ENCODE measurements around the gene ITGB1BP2.
"Not testable (repeated sequence)": the region's sequence is repeated elsewhere in the genome, so short reads cannot be mapped to it uniquely, and the experiment has no call there.

Gene ITGB1BP2

DNA sequence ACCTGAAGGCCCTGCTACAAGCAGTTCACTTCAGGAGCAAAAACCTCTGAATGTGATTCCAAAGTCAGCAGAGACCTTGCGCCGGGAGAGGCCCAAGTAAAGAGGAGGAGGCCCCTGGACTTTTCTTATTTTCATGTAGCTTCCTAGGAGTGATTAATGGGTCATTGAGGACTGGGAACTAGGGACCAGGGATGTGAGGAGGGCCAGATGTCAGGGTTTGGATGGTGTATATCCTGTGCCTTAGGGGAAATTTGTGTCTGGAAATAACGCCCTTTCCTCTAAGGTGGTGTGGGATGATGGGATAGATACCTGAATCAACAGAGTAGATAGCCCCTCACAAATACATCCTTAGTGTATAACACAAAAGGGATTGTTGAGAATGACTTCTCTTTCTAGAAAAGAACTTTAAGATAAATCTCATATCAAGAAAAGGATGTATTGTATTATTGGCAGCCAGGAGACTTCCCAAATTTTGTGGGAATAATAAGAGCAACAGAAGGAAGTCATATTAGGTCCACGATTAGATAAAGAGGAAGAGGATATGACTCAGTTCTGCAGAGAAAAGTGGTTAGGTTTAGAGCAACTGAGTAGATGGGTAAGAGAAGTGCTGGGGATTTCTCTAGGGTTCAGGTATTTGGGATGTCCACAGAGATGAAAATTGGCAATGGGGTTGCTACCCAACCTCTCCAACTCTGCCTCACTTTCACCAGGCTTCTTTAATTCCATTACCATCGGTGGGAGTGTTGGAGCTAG, 1.1 kb downstream of the ITGB1BP2 start:
- Histone ChIP-seq H3K27me3 (replicated peaks in 2 of 5; ENCODE audit: control insufficient read depth in 4 of 5, insufficient read depth in 5 of 5, low read length in 4 of 5) (no peaks in the 10 kb centered on the region), H3K36me3 (ENCODE audit: control insufficient read depth in 4 of 4, insufficient read depth in 4 of 4, low read length in 3 of 4) (peaks cover 3 to 33% (median 12%) of the 10 kb centered on the region in 4 experiments), H3K4me3 (ENCODE audit: control insufficient read depth in 1 of 7, extremely low read depth in 1 of 7, insufficient read depth in 4 of 7, low read depth in 2 of 7, low read length in 6 of 7) (no peak overlapping the region), H3K27ac (ENCODE audit: insufficient read depth in 1 of 2, low read depth in 1 of 2, low read length in 2 of 2, poor library complexity in 1 of 2, severe bottlenecking in 2 of 2) (no peak overlapping the region), H3K4me1 (ENCODE audit: control extremely low read depth in 1 of 4, control insufficient read depth in 4 of 4, insufficient read depth in 4 of 4, low read length in 3 of 4) (peaks cover 0 to 12% (median 7%) of the 10 kb centered on the region in 4 experiments), H3K9me3 (ENCODE audit: control extremely low read depth in 1 of 5, control insufficient read depth in 4 of 5, insufficient read depth in 2 of 5, low read depth in 1 of 5, low read length in 4 of 5) (no peaks in the 10 kb centered on the region)
- POLR2A ChIA-PET, result no interaction called here
- CTCF ChIA-PET, result no interaction called here
- WGBS (ENCODE audit: insufficient coverage), result 61% methylated on average over 3 of the region's 5 CpGs
- DNase-seq, result peak; percentile 8 to 30 (median 13)

DNA sequence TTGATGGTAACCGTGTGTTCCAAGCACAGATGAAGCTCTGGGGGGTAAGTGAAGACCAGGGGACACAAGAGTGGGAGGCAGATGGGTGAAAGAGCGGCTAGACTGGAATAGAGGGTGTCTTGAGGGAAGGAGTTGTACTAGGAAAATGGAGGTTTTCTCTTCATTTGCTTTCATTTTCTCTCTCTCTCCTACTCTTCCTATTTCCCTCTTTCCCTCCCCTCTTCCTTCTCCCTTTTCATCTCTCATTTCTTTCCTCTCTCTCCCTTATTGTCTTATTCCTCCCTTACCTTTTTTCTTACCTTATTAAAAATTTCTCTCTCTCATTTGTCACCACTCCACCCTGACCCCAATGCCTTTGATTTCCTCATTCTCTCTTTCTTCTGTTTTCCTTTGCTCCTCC, 3.0 kb downstream of the ITGB1BP2 start:
- Histone ChIP-seq H3K9me3 (ENCODE audit: control extremely low read depth in 1 of 5, control insufficient read depth in 4 of 5, insufficient read depth in 2 of 5, low read depth in 1 of 5, low read length in 4 of 5) (no peaks in the 10 kb centered on the region), H3K4me3 (ENCODE audit: control insufficient read depth in 1 of 7, extremely low read depth in 1 of 7, insufficient read depth in 4 of 7, low read depth in 2 of 7, low read length in 6 of 7) (no peak overlapping the region), H3K4me1 (ENCODE audit: control extremely low read depth in 1 of 4, control insufficient read depth in 4 of 4, insufficient read depth in 4 of 4, low read length in 3 of 4) (peaks cover 0 to 12% (median 7%) of the 10 kb centered on the region in 4 experiments), H3K36me3 (ENCODE audit: control insufficient read depth in 4 of 4, insufficient read depth in 4 of 4, low read length in 3 of 4) (peaks cover 0 to 18% (median 4%) of the 10 kb centered on the region in 4 experiments), H3K27ac (ENCODE audit: insufficient read depth in 1 of 2, low read depth in 1 of 2, low read length in 2 of 2, poor library complexity in 1 of 2, severe bottlenecking in 2 of 2) (no peak overlapping the region), H3K27me3 (replicated peaks in 2 of 5; ENCODE audit: control insufficient read depth in 4 of 5, insufficient read depth in 5 of 5, low read length in 4 of 5) (no peaks in the 10 kb centered on the region)
- POLR2A ChIA-PET, result no interaction called here
- 80% methylated on average over 1 of the region's 2 CpGs for WGBS (ENCODE audit: insufficient coverage)
- CTCF ChIA-PET, result no interaction called here
- no peak for DNase-seq

- POLR2A ChIA-PET, result no interaction called here
- Histone ChIP-seq H3K4me3 (ENCODE audit: control insufficient read depth in 1 of 7, extremely low read depth in 1 of 7, insufficient read depth in 4 of 7, low read depth in 2 of 7, low read length in 6 of 7) (no peak overlapping the region), H3K9me3 (ENCODE audit: control extremely low read depth in 1 of 5, control insufficient read depth in 4 of 5, insufficient read depth in 2 of 5, low read depth in 1 of 5, low read length in 4 of 5) (no peaks in the 10 kb centered on the region), H3K27me3 (replicated peaks in 2 of 5; ENCODE audit: control insufficient read depth in 4 of 5, insufficient read depth in 5 of 5, low read length in 4 of 5) (no peaks in the 10 kb centered on the region), H3K4me1 (ENCODE audit: control extremely low read depth in 1 of 4, control insufficient read depth in 4 of 4, insufficient read depth in 4 of 4, low read length in 3 of 4) (no peaks in the 10 kb centered on the region), H3K27ac (ENCODE audit: insufficient read depth in 1 of 2, low read depth in 1 of 2, low read length in 2 of 2, poor library complexity in 1 of 2, severe bottlenecking in 2 of 2) (no peak overlapping the region), H3K36me3 (ENCODE audit: control insufficient read depth in 4 of 4, insufficient read depth in 4 of 4, low read length in 3 of 4) (no peaks in the 10 kb centered on the region)
- DNase-seq, result no peak
- CTCF ChIA-PET, result no interaction called here
- 98% methylated on average over 6 of the region's 7 CpGs for WGBS (ENCODE audit: insufficient coverage)
These were observed 14.4 kb downstream of the ITGB1BP2 start for GRCh38 chrX:71315917-71316316.

DNA sequence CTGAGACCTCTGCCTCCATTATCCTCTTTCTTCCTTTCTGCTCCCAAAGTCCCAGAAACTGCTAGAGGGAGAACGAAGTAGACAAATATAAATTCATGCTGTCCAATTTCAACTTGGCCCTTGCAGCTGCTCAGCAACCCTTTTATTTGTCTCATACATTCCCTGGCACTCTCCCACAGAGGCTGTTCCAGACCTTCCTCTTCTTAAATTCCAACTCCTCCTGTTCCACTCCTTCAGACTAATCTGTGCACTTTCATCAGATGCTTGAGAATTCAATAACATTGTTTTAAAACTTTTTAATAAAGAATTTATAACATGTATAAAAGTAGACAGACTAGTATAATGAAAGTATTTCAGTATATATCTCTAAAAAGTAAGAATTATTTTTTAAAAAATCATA, 15.4 kb downstream of the ITGB1BP2 start:
- H3K4me3 ChIP-seq (ENCODE audit: control insufficient read depth in 1 of 7, extremely low read depth in 1 of 7, insufficient read depth in 4 of 7, low read depth in 2 of 7, low read length in 6 of 7); DNase-seq; H3K4me1 ChIP-seq (ENCODE audit: control extremely low read depth in 1 of 4, control insufficient read depth in 4 of 4, insufficient read depth in 4 of 4, low read length in 3 of 4); H3K9me3 ChIP-seq (ENCODE audit: control extremely low read depth in 1 of 5, control insufficient read depth in 4 of 5, insufficient read depth in 2 of 5, low read depth in 1 of 5, low read length in 4 of 5); POLR2A ChIA-PET; H3K27ac ChIP-seq (ENCODE audit: insufficient read depth in 1 of 2, low read depth in 1 of 2, low read length in 2 of 2, poor library complexity in 1 of 2, severe bottlenecking in 2 of 2); CTCF ChIA-PET; H3K27me3 ChIP-seq (replicated peaks in 2 of 5; ENCODE audit: control insufficient read depth in 4 of 5, insufficient read depth in 5 of 5, low read length in 4 of 5); H3K36me3 ChIP-seq (ENCODE audit: control insufficient read depth in 4 of 4, insufficient read depth in 4 of 4, low read length in 3 of 4): not testable (repeated sequence)
- WGBS (ENCODE audit: insufficient coverage), result no CpG with 5 or more reads among the region's 1 CpG

- WGBS (ENCODE audit: insufficient coverage), result 78% methylated on average over 1 of the region's 1 CpG
- H3K9me3 ChIP-seq (ENCODE audit: control extremely low read depth in 1 of 5, control insufficient read depth in 4 of 5, insufficient read depth in 2 of 5, low read depth in 1 of 5, low read length in 4 of 5), result no peaks in the 10 kb centered on the region
- H3K36me3 ChIP-seq (ENCODE audit: control insufficient read depth in 4 of 4, insufficient read depth in 4 of 4, low read length in 3 of 4), result no peaks in the 10 kb centered on the region
- POLR2A ChIA-PET, result no interaction called here
- CTCF ChIA-PET, result no interaction called here
- no peaks in the 10 kb centered on the region for H3K4me1 ChIP-seq (ENCODE audit: control extremely low read depth in 1 of 4, control insufficient read depth in 4 of 4, insufficient read depth in 4 of 4, low read length in 3 of 4)
- no peak overlapping the region for H3K27ac ChIP-seq (ENCODE audit: insufficient read depth in 1 of 2, low read depth in 1 of 2, low read length in 2 of 2, poor library complexity in 1 of 2, severe bottlenecking in 2 of 2)
- no peak overlapping the region for H3K4me3 ChIP-seq (ENCODE audit: control insufficient read depth in 1 of 7, extremely low read depth in 1 of 7, insufficient read depth in 4 of 7, low read depth in 2 of 7, low read length in 6 of 7)
- H3K27me3 ChIP-seq (replicated peaks in 2 of 5; ENCODE audit: control insufficient read depth in 4 of 5, insufficient read depth in 5 of 5, low read length in 4 of 5), result no peaks in the 10 kb centered on the region
- DNase-seq, result peak in 2 of 3 donors; percentile 22 to 39
These were observed 18.6 kb downstream of the ITGB1BP2 start for GRCh38 chrX:71320126-71320525.

DNA sequence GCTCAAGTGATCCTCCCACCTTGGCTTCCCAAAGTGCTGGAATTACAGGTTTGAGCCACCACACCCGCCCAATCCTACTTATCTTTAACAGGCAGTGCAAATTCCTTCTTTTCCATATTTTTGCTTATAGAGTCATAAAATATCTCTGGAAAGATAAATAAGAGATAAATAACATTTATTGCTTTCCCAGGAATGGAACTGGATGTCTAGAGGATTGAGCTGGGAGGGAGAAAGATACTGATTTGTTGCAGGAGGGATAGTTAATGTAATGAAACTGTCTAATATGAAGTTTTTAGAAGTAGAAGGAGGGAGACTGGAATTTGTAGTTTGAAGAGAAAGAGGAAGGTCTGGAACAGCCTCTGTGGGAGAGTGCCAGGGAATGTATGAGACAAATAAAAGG, 20.2 kb downstream of the ITGB1BP2 start:
- H3K4me3 ChIP-seq (ENCODE audit: control insufficient read depth in 1 of 7, extremely low read depth in 1 of 7, insufficient read depth in 4 of 7, low read depth in 2 of 7, low read length in 6 of 7), result no peak overlapping the region
- peaks cover 0 to 4% (median under 1%) of the 10 kb centered on the region in 5 experiments for H3K9me3 ChIP-seq (ENCODE audit: control extremely low read depth in 1 of 5, control insufficient read depth in 4 of 5, insufficient read depth in 2 of 5, low read depth in 1 of 5, low read length in 4 of 5)
- POLR2A ChIA-PET, result no interaction called here
- no peaks in the 10 kb centered on the region for H3K36me3 ChIP-seq (ENCODE audit: control insufficient read depth in 4 of 4, insufficient read depth in 4 of 4, low read length in 3 of 4)
- no peak for DNase-seq
- WGBS (ENCODE audit: insufficient coverage), result no CpG with 5 or more reads among the region's 1 CpG
- no peaks in the 10 kb centered on the region for H3K27me3 ChIP-seq (replicated peaks in 2 of 5; ENCODE audit: control insufficient read depth in 4 of 5, insufficient read depth in 5 of 5, low read length in 4 of 5)
- CTCF ChIA-PET, result no interaction called here
- no peaks in the 10 kb centered on the region for H3K4me1 ChIP-seq (ENCODE audit: control extremely low read depth in 1 of 4, control insufficient read depth in 4 of 4, insufficient read depth in 4 of 4, low read length in 3 of 4)
- H3K27ac ChIP-seq (ENCODE audit: insufficient read depth in 1 of 2, low read depth in 1 of 2, low read length in 2 of 2, poor library complexity in 1 of 2, severe bottlenecking in 2 of 2), result no peak overlapping the region

- H3K9me3 ChIP-seq (ENCODE audit: control extremely low read depth in 1 of 5, control insufficient read depth in 4 of 5, insufficient read depth in 2 of 5, low read depth in 1 of 5, low read length in 4 of 5); H3K4me3 ChIP-seq (ENCODE audit: control insufficient read depth in 1 of 7, extremely low read depth in 1 of 7, insufficient read depth in 4 of 7, low read depth in 2 of 7, low read length in 6 of 7); H3K27me3 ChIP-seq (replicated peaks in 2 of 5; ENCODE audit: control insufficient read depth in 4 of 5, insufficient read depth in 5 of 5, low read length in 4 of 5); H3K4me1 ChIP-seq (ENCODE audit: control extremely low read depth in 1 of 4, control insufficient read depth in 4 of 4, insufficient read depth in 4 of 4, low read length in 3 of 4); DNase-seq; H3K27ac ChIP-seq (ENCODE audit: insufficient read depth in 1 of 2, low read depth in 1 of 2, low read length in 2 of 2, poor library complexity in 1 of 2, severe bottlenecking in 2 of 2); H3K36me3 ChIP-seq (ENCODE audit: control insufficient read depth in 4 of 4, insufficient read depth in 4 of 4, low read length in 3 of 4); POLR2A ChIA-PET: not testable (repeated sequence)
- CTCF ChIA-PET, result interaction anchor here (0.5 kb wide), 1 partner anchor 165 kb away, joined by 3 read pairs; no protein-coding TSS in a partner anchor
- 100% methylated on average over 4 of the region's 11 CpGs for WGBS (ENCODE audit: insufficient coverage)
These were observed 22.9 kb downstream of the ITGB1BP2 start for GRCh38 chrX:71324452-71324851.

Measured in common myeloid progenitor, CD34-positive (primary cell).